Body of pancreas (tissue), 4 donors: Measurements from ENCODE around the gene HBG2.

ENCODE experiments used
- POLR2A ChIP-seq, 3 donors: fragments of 450-650 bp; IDR thresholded peaks; one replicate each; pipeline ENCODE4 v1.6.1; 2016; ENCODE audit warnings: antibody characterized with exemption in 3 of 3, mild to moderate bottlenecking in 2 of 3
- TF ChIP-seq, protein P1 (sequence below), 7 experiments: fragments of 450-650 bp in 4 of 7; fragments of 200-600 bp in 3 of 7; sonication (generic) in 3 of 7; IDR thresholded peaks; one replicate each; pipeline ENCODE4 v1.5.1; 2016 to 2019; ENCODE audit warnings: antibody characterized with exemption in 7 of 7

DNA sequence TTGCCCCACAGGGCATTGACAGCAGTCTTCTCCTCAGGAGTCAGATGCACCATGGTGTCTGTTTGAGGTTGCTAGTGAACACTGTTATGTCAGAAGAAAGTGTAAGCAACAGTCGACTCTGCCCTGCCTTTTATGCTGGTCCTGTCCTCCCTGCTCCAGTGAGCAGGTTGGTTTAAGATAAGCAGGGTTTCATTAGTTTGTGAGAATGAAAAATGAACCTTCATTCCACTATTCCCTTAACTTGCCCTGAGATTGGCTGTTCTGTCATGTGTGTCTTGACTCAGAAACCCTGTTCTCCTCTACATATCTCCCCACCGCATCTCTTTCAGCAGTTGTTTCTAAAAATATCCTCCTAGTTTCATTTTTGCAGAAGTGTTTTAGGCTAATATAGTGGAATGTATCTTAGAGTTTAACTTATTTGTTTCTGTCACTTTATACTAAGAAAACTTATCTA, 20.2 kb downstream of the HBG2 start, which contains the start of gene HBD:
- TF ChIP-seq, protein P1, sequence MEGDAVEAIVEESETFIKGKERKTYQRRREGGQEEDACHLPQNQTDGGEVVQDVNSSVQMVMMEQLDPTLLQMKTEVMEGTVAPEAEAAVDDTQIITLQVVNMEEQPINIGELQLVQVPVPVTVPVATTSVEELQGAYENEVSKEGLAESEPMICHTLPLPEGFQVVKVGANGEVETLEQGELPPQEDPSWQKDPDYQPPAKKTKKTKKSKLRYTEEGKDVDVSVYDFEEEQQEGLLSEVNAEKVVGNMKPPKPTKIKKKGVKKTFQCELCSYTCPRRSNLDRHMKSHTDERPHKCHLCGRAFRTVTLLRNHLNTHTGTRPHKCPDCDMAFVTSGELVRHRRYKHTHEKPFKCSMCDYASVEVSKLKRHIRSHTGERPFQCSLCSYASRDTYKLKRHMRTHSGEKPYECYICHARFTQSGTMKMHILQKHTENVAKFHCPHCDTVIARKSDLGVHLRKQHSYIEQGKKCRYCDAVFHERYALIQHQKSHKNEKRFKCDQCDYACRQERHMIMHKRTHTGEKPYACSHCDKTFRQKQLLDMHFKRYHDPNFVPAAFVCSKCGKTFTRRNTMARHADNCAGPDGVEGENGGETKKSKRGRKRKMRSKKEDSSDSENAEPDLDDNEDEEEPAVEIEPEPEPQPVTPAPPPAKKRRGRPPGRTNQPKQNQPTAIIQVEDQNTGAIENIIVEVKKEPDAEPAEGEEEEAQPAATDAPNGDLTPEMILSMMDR (IDR thresholded peaks at IDR 0.05): no peak
- no peak for TF ChIP-seq POLR2A (IDR thresholded peaks at IDR 0.05)
